ENCODE results near the gene PGAP3. TPM values are rescaled to one million over a fixed set of nuclear protein-coding genes. Genes with fewer than 3 reads are reported as not detected.

Gene PGAP3
- total RNA-seq, 1 donor from 2014 or later, result 17.7 TPM

- H3K4me3 ChIP-seq, result no peak overlapping the region
Measured at GRCh38 chr17:39628655-39629493, 59.0 kb downstream of the PGAP3 start.

GRCh38 chr17:39627712-39628516 is 59.9 kb downstream of the PGAP3 start:
- peaks cover 7% of the 10 kb centered on the region for H3K27me3 ChIP-seq
- no peaks in the 10 kb centered on the region for H3K36me3 ChIP-seq
- peaks cover 19% of the 10 kb centered on the region for H3K4me1 ChIP-seq
- DNase-seq (ENCODE audit: extremely low spot score in 2 of 2), result no peak
- no peaks in the 10 kb centered on the region for H3K9me3 ChIP-seq
- peak overlapping the region; percentile 34 to 42 for H3K4me3 ChIP-seq
- intact Hi-C loops (cut with DNase I), result no loop called here
- peak overlapping the region; percentile 7 for H3K27ac ChIP-seq
- no peak for TF ChIP-seq CTCF (IDR thresholded peaks at IDR 0.05)
- no peak for TF ChIP-seq POLR2AphosphoS5 (IDR thresholded peaks at IDR 0.05; ENCODE audit: insufficient read depth in 1 of 2, low read depth in 1 of 2)

More at GRCh38 chr17:39628655-39629493, 59.0 kb downstream of the PGAP3 start:
- Histone ChIP-seq H3K9me3 (no peaks in the 10 kb centered on the region), H3K27ac (no peak overlapping the region), H3K4me1 (peaks cover 19% of the 10 kb centered on the region), H3K27me3 (peaks cover 7% of the 10 kb centered on the region), H3K36me3 (no peaks in the 10 kb centered on the region)
- intact Hi-C loops (cut with DNase I), result no loop called here
- DNase-seq (ENCODE audit: extremely low spot score in 2 of 2), result no peak
- TF ChIP-seq CTCF (IDR thresholded peaks at IDR 0.05), result no peak
- no peak for TF ChIP-seq POLR2AphosphoS5 (IDR thresholded peaks at IDR 0.05; ENCODE audit: insufficient read depth in 1 of 2, low read depth in 1 of 2)
- TF ChIP-seq POLR2A (IDR thresholded peaks at IDR 0.05), result no peak

GRCh38 chr17:39627047-39627711 is 60.7 kb downstream of the PGAP3 start:
- Histone ChIP-seq H3K4me3 (peak overlapping the region; percentile 34 to 42), H3K9me3 (no peaks in the 10 kb centered on the region), H3K27ac (peak overlapping the region; percentile 7), H3K36me3 (no peaks in the 10 kb centered on the region), H3K27me3 (peaks cover 7% of the 10 kb centered on the region), H3K4me1 (peaks cover 19% of the 10 kb centered on the region)
- intact Hi-C loops (cut with DNase I), result no loop called here
- DNase-seq (ENCODE audit: extremely low spot score in 2 of 2), result no peak
- TF ChIP-seq CTCF (IDR thresholded peaks at IDR 0.05), result no peak

- H3K4me3 ChIP-seq, result peak within 1 kb of the TSS; percentile 34 to 42
- DNase-seq (ENCODE audit: extremely low spot score in 2 of 2), result no peak
- TF ChIP-seq POLR2AphosphoS5 (IDR thresholded peaks at IDR 0.05; ENCODE audit: insufficient read depth in 1 of 2, low read depth in 1 of 2) (no peak), CTCF (IDR thresholded peaks at IDR 0.05) (no peak), POLR2A (IDR thresholded peaks at IDR 0.05) (no peak)
- peak within 1 kb of the TSS; percentile 7 for H3K27ac ChIP-seq
- no peaks in the 10 kb centered on the region for H3K36me3 ChIP-seq
- peaks cover 19% of the 10 kb centered on the region for H3K4me1 ChIP-seq
- no peaks in the 10 kb centered on the region for H3K9me3 ChIP-seq
- intact Hi-C loops (cut with DNase I), result no loop called here
- H3K27me3 ChIP-seq, result peaks cover 7% of the 10 kb centered on the region
Measured at GRCh38 chr17:39626171-39627046, 61.4 kb downstream of the PGAP3 start, which contains the start of gene PPP1R1B. Gene PPP1R1B, plus strand, starts transcription at chr17:39626952. Its CDS starts 441 bp downstream, at chr17:39627393.

Data from vagina (tissue), 2 donors.